GM18907 (cell line): ENCODE results near the gene PRKCD.

ENCODE experiments used
- ATAC-seq: cut with Tn5 transposase; IDR thresholded peaks from one replicate; pipeline ENCODE4 v1.9.1; 2021; ENCODE audit warnings: mild to moderate bottlenecking, moderate library complexity; ENCODE audit not compliant: unreplicated experiment

Gene PRKCD

GRCh38 chr3:53154881-53155285, 6.1 kb upstream of the PRKCD start:
- no peak for ATAC-seq

GRCh38 chr3:53155760-53156159, 5.2 kb upstream of the PRKCD start:
- ATAC-seq, result no peak

- no peak for ATAC-seq
These were observed 4.6 kb upstream of the PRKCD start for GRCh38 chr3:53156368-53156834.

- ATAC-seq, result no peak
These were observed 2.9 kb upstream of the PRKCD start for GRCh38 chr3:53157974-53158580.

GRCh38 chr3:53158765-53159155, 2.2 kb upstream of the PRKCD start:
- no peak for ATAC-seq

GRCh38 chr3:53159156-53160060, 1.6 kb upstream of the PRKCD start:
- ATAC-seq, result no peak

- ATAC-seq, result no peak
These were observed 849 bp upstream of the PRKCD start for GRCh38 chr3:53160061-53160659.

GRCh38 chr3:53161450-53161819, 426 bp downstream of the PRKCD start:
- ATAC-seq, result no peak

GRCh38 chr3:53161820-53162671, 1.0 kb downstream of the PRKCD start:
- ATAC-seq, result peak; percentile 22

GRCh38 chr3:53162672-53163443, 1.8 kb downstream of the PRKCD start:
- no peak for ATAC-seq

GRCh38 chr3:53163444-53164387, 2.7 kb downstream of the PRKCD start:
- no peak for ATAC-seq

- no peak for ATAC-seq
These were observed 3.9 kb downstream of the PRKCD start for GRCh38 chr3:53164911-53165310.

GRCh38 chr3:53166206-53166605, 5.2 kb downstream of the PRKCD start:
- ATAC-seq, result no peak

- ATAC-seq, result no peak
These were observed 5.8 kb downstream of the PRKCD start for GRCh38 chr3:53166781-53167291.

GRCh38 chr3:53167418-53168174, 6.6 kb downstream of the PRKCD start:
- peak; percentile 22 for ATAC-seq

- ATAC-seq, result no peak
These were observed 7.3 kb downstream of the PRKCD start for GRCh38 chr3:53168175-53168923.

- ATAC-seq, result no peak
These were observed 8.2 kb downstream of the PRKCD start for GRCh38 chr3:53169045-53169831.
